ENCODE data around the gene TTF2.
A peak's percentile ranks its signal among the peaks of the same experiment; 100 is the strongest.

The TTF2 gene

DNA sequence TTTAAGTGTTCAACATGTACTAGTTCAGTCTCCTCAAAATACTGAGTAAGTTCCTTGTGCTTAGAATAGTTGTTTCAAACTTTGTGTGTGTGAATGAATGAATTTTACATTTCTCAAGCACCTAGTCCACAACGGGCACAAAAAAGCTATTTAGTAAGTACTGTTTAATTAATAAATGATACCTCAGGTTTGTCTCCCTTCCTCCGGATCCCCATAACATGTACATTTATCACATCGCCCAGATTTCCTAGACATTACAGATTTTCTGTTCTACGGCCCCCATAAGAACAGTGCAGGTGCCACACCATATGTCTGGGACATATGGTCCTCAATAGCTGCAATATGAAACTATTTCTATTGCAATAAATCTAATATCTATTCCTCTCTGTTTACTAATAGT lies 1.3 kb upstream of the TTF2 start:
- TF ChIP-seq, protein P1, sequence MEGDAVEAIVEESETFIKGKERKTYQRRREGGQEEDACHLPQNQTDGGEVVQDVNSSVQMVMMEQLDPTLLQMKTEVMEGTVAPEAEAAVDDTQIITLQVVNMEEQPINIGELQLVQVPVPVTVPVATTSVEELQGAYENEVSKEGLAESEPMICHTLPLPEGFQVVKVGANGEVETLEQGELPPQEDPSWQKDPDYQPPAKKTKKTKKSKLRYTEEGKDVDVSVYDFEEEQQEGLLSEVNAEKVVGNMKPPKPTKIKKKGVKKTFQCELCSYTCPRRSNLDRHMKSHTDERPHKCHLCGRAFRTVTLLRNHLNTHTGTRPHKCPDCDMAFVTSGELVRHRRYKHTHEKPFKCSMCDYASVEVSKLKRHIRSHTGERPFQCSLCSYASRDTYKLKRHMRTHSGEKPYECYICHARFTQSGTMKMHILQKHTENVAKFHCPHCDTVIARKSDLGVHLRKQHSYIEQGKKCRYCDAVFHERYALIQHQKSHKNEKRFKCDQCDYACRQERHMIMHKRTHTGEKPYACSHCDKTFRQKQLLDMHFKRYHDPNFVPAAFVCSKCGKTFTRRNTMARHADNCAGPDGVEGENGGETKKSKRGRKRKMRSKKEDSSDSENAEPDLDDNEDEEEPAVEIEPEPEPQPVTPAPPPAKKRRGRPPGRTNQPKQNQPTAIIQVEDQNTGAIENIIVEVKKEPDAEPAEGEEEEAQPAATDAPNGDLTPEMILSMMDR (IDR thresholded peaks at IDR 0.05), result no peak

DNA sequence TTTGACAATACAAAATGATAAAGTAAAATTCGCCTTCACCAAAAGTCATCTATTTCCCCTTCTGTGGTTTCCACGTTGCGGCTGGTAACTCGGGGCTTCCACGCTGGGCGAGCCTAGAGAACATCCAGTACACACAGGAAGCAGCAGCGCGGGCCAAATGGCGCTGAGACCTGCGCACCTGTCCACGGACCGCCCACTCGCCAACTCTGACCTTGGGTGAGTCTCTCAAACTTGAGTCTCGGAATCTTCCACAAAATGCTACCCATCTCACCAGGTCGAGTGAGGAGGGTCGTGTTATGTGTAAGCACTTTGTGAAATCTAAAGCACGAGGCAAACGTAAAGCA lies 820 bp upstream of the TTF2 start:
- DNase-seq, result peak; percentile 39 to 66
- Histone ChIP-seq H3K27ac (peak overlapping the region; percentile 81 to 85), H3K27me3 (no peaks in the 10 kb centered on the region), H3K4me3 (peak overlapping the region; percentile 77 to 89), H3K9me3 (no peaks in the 10 kb centered on the region), H3K36me3 (no peaks in the 10 kb centered on the region), H3K4me1 (peaks cover 0 to 13% (median 10%) of the 10 kb centered on the region in 4 donors)
- intact Hi-C loops (cut with DNase I; ENCODE audit: low total_unique reads), result loop anchor here (1.0 to 10.0 kb wide), 3 partner anchors 19 to 555 kb away; partner anchors contain the start of gene CD58
- TF ChIP-seq, protein P1 (IDR thresholded peaks at IDR 0.05), result no peak

More for the DNA sequence above, 1.3 kb upstream of the TTF2 start:
- Histone ChIP-seq H3K4me1 (peaks cover 0 to 13% (median 10%) of the 10 kb centered on the region in 4 donors), H3K27me3 (no peaks in the 10 kb centered on the region), H3K4me3 (no peak overlapping the region), H3K9me3 (no peaks in the 10 kb centered on the region), H3K36me3 (no peaks in the 10 kb centered on the region), H3K27ac (no peak overlapping the region)
- DNase-seq, result no peak
- intact Hi-C loops (cut with DNase I; ENCODE audit: low total_unique reads), result loop anchor here (1.0 to 10.0 kb wide), 3 partner anchors 19 to 554 kb away; partner anchors contain the start of gene CD58

DNA sequence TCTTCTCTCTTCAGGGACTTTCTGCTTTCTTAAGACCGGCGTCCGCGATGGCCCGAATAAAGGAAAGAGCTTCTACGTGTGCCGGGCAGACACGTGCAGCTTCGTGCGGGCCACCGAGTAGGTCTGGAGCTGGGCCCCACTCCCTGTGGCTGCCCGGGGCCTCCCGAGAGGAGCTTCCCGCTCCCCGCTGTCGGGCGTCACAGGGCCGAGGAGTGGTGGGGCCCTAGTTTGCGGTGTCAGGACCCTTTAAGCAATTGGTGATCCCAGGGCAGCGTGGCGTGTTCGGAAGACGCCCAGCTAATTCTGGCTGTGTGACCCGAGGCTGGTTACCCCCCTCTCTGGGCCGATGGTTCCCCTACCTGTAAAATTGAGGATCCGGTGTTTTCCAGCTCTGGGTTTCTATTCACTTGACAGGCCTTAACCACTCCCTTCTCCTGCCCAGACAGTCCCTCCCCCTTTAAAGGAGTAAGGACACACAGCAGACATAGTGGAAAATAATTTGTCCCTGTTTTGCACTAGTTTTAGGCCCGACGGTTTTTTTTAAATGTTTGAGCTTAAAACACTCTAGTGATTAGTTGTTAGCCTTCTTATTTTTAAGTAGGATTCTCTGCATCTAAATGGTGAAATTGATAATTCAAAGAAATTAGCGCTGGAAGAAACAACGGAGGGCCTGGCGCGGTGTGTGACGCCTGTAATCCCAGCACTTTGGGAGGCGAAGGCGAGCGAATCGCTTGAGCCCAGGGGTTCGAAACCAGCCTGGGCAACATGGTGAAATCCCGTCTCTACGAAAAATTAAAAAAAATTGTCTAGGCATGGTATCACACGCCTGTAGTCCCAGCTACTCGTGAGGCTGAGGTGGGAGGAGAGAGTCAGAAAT lies 553 bp downstream of the TTF2 start:
- Histone ChIP-seq H3K4me3 (peak overlapping the region; percentile 77 to 89), H3K27ac (peak overlapping the region; percentile 81 to 85), H3K9me3 (no peaks in the 10 kb centered on the region), H3K27me3 (no peaks in the 10 kb centered on the region), H3K36me3 (no peaks in the 10 kb centered on the region), H3K4me1 (peaks cover 0 to 13% (median 10%) of the 10 kb centered on the region in 4 donors)
- DNase-seq, result no peak
- intact Hi-C loops (cut with DNase I; ENCODE audit: low total_unique reads), result loop anchor here (2.0 kb wide), 1 partner anchor 60 kb away; the partner anchor contains the start of gene TRIM45
- TF ChIP-seq, protein P1 (IDR thresholded peaks at IDR 0.05), result no peak

DNA sequence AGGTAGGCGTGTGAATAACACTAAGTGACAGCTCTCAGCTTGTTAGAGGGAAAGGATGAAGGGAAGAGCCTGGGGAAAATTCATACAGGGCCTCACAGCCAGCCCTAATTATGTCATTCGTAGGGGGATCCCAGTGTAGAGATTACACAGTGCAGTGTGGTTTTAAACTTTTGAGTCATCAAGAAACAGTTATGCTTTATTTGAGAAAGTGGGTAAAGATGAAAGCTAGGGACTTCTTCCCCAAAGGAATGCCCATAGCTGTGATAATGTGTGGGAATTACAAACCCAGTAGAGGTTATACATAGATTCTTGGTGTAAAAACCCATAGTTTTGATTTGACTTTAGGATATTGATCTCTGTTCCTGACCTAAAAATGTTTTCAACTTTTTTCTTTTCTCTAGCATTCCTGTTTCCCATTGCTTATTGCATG lies 1.9 kb downstream of the TTF2 start:
- Histone ChIP-seq H3K9me3 (no peaks in the 10 kb centered on the region), H3K36me3 (no peaks in the 10 kb centered on the region), H3K4me3 (no peak overlapping the region), H3K4me1 (peaks cover 0 to 13% (median 10%) of the 10 kb centered on the region in 4 donors), H3K27me3 (no peaks in the 10 kb centered on the region), H3K27ac (no peak overlapping the region)
- intact Hi-C loops (cut with DNase I; ENCODE audit: low total_unique reads), result loop anchor here (2.0 kb wide), 1 partner anchor 59 kb away; the partner anchor contains the start of gene TRIM45
- TF ChIP-seq, protein P1 (IDR thresholded peaks at IDR 0.05), result no peak
- DNase-seq, result no peak

DNA sequence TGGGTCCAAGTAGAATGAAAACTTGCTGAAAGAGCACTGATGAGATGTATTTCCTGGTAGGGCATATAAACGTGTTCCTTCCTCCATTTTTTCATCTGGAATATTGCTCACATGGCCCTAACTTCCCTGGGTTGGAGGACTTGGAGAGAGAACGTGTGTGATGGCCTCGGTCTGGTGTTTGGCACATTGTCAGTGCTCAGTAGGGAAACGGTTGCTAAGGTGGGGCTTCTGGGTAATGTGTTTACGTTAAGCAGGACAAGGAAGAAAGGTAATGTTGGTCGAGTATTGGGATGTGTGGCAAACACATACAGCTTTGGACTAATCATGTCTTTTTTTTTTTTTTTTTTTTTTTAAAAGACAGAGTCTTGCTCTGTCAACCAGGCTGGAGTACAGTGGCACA lies 6.2 kb downstream of the TTF2 start:
- Histone ChIP-seq H3K27ac (no peak overlapping the region), H3K4me1 (no peaks in the 10 kb centered on the region), H3K27me3 (no peaks in the 10 kb centered on the region), H3K9me3 (no peaks in the 10 kb centered on the region), H3K4me3 (no peak overlapping the region), H3K36me3 (no peaks in the 10 kb centered on the region)
- DNase-seq, result no peak
- intact Hi-C loops (cut with DNase I; ENCODE audit: low total_unique reads), result loop anchor here (2.0 kb wide), 1 partner anchor 62 kb away; no protein-coding TSS in a partner anchor
- TF ChIP-seq, protein P1 (IDR thresholded peaks at IDR 0.05), result no peak
